Measurements from ENCODE around the gene OTOS.

The OTOS gene

DNA sequence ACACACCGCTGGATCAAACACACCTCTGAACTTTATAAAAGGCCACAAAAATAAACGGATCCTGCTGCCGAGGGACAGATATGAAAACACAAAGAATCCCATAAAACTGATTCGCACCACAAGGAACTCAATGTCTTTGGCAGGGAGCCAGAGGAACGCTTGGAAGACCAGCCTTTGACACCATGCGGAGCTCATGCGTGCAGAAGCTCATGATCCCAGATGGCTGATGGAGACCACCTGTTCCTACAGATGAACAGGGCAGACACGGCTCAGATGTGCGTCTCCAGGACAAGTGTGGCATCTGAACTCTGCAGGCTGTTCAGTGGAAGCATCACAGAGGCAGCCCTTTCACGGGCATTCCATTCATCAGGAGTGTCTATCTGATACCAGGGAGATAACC lies 29.2 kb downstream of the OTOS start:
- DNase-seq, result no peak

DNA sequence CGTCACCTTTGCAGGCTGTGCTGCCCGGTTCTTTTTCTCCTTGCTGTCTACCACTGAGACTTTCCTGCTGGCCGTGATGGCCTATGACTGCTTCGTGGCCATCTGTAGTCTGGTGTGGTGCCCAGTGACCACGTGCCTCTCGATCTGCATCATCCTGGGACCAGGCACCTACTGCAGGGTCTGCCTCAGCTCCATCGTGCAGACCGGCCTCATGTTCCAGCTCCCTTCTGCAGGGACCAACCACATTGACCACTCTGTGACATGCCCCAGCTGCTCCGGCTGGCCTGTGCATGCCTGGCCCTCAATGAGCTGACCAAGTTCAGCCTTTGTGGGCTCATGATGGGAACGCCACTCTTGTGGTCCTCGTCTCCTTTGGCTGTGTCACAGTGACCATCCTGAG lies 31.1 kb downstream of the OTOS start:
- DNase-seq, result no peak

DNA sequence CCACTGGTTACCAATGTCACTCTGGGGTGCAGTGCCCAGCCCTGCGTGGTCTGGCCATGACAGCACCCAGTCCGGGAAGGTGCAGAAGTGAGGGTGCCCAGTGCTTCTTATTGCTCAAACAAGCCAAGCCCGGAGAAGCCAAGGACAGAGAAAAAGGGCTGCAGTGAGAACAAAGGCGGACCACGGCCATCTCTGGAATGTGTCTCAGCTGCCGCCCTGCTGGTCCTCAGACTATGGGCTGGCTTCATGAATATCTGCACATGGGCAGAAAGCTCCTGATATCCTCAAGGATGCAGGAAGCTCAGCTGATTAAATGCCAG lies 33.0 kb downstream of the OTOS start:
- DNase-seq, result no peak

DNA sequence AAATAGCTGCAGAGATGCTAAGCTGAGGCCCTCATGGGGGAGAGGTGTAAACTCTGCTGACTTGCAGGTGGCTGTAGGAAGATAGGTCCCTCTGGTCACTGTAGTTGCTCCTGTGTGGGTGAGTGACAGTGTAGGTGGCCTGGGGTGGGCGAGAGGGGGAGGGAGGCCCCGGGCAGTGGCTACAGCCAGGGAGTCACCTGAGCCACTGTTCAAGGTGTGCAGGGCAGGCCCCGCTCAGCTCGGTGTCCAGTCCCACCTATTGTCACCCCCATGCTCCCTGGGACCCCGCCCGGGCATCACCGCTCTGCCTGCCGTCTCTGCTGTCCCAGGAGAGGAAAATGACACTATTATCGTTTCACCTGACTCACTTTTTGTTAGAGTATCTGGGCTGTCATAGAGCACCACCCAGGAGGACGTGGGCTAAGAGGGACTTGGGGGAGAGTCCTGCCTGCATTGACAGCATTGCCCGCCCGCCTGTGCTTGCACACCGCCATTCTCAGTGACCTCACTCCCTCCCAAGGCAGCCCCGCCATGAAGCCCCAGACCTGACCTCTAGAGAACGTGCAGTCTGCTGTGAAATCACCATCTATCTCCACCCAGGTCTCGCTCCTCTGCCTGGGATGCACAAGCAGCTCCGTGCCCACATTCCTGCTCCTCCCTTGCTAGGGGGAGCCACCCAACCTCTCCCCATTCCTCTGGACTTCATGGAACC lies 33.5 kb downstream of the OTOS start:
- DNase-seq, result no peak

DNA sequence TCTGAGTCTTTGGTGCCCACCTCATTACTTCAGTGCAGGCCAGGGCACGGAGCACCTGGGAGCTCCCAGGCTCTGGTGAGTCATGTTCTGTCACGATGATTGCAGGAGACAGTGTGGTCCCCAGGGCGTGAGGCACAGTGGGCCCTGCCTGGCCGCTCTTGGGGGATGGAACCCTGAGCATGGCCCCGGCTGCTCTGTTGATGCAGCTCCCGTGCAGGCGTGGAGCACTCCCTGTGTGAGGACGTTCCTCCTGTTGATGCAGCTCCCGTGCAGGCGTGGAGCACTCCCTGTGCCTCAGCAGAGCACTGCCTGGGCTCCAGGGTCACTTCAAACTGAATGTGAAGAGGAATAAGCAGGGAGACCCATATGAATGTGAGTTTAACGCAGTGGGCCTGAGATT lies 34.5 kb downstream of the OTOS start:
- DNase-seq, result no peak

DNA sequence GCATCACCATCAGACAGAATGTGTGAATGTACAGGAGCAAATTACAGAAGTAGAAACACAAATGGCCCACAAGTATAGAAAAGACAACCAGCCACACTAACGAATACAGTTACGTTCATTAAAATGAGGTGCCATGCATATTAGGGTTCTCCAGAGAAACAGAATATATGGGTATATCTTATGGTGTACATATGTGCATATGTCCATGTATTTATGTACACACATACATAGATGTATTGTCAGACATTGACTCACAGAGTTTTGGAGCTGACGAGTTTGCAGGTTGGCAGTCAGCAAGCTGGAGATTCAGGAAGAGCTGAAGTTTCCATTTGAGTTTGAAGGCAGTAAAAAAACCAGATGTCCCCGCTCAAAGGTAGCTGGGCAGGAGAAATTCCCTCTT lies 37.3 kb downstream of the OTOS start:
- DNase-seq, result no peak

DNA sequence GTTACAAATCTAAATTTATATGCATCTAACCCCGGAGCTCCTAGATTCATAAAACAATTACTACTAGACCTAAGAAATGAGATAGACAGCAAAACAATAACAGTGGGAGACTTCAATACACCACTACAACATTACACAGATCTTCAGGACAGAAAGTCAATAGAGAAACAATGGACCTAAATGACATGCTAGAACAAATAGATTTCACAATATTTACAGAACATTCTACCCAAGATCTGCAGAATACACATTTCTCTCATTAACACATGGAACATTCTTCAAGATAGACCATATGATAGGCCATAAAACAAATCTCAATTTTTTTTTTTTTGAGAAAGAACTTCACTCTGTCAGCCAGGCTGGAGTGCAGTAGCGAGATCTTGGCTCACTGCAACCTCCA lies 42.1 kb downstream of the OTOS start:
- DNase-seq, result no peak

DNA sequence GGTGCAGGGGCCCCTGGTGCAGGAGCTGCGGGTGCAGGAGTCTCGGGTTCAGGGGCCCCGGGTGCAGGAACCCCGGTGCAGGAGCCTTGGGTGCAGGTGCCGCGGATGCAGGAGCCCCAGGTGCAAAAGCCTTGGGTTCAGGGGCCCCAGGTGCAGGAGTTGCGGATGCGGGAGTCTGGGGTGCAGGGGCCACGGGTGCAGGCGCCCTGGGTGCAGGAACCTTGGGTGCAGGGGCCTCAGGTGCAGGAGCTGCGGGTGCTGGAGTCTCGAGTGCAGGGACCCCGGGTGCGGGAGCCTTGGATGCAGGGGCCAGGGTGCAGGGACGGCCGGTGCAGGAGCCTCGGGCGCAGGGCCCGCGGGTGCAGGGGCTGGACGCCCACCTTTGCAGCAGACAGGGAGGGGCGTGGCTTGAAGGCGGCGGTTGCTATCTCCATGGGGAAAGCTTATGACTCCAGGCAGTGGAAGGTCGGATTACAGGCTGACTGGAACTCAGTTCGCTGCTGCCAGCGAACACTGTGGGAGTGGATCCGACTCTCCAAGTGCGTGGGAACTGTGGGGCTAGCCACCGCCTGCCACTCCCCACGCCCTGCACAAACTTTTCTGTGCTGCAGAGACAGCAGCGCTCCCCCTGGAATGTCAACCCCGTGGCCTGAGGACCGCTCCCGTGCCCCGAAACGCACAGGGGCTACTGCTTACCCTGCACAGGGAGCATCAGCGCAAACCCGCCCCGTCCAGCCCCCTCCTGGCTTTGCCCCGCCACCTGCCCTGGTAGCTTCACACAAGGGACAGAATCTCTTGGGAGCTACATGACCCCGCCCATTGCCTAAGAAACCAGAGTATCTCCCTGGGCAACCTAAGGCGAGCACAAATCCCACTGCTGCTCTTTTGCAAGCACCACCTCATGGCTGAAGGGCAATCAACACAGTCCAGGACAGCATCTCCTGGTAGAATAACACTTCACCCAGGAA lies 44.6 kb downstream of the OTOS start:
- no peak for DNase-seq

DNA sequence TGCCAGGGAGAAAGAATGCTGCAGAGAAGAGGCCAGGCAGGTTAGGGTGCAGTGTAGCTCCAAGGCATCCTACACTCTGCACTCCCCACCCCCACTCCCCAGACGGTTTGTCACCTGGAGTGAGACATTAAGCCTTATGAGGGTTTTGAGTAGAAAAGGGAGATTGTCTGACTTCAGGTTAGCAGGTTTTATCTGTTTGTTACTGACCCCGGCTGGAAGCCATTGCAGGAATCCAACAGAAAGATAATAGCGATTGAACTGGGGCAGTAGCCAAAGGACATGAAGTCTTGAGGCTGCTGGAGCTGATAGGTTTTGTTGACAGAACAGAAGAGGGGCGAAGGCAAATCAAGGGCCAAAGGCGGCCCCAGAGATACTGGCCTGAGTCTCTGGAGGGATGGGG lies 51.2 kb downstream of the OTOS start:
- DNase-seq, result no peak

All from CD4-positive, alpha-beta T cell treated with Interleukin-4 for 4 hours (primary cell).